Activated CD8-positive, alpha-beta memory T cell treated with anti-CD3 and anti-CD28 coated beads, Interleukin-2, amount 50 U/mL, for 1 hour (primary cell): Measurements from ENCODE around the gene UCHL5.

Experiments
- DNase-seq: peaks from one replicate; pipeline ENCODE4 v3.0.0-alpha.2; 2020; ENCODE audit errors: extremely low read depth

UCHL5 gene

GRCh38 chr1:192966073-192966472, 93.1 kb downstream of the UCHL5 start:
- DNase-seq = no peak

GRCh38 chr1:192962901-192963300, 96.3 kb downstream of the UCHL5 start:
- no peak for DNase-seq
